ENCODE data around the gene JPH2. TPM values are rescaled to one million over a fixed set of nuclear protein-coding genes. Genes with fewer than 3 reads are reported as not detected.

Gene JPH2
- total RNA-seq, 1 experiment from 2014 or later: 15.8 TPM

DNA sequence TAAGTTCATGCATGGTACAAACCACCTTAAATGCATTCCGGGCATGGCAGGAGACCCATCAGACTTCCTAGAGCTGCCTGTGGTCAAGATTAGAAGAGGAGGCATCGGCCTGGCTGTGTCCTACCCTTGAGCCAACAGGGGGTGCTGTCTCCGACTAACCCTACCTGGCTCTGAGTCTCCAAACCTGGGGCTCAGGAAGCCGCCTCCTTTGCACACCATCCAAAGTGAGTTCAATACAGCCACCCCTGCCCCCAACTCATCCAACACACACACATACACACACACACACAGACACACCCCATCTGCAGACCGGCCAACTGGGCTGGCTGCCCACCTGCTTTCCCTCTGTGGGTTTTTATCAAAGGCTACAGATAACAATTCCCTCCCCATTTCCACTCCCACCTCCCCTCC lies 77.0 kb downstream of the JPH2 start:
- no peaks in the 10 kb centered on the region for H3K79me2 ChIP-seq (ENCODE audit: low read length)
- H3K36me3 ChIP-seq (ENCODE audit: low read depth, low read length): no peaks in the 10 kb centered on the region
- BruUV-seq (replicated peaks): no TSS peak
- intact Hi-C loops (cut with micrococcal nuclease): loop anchor here (10.0 kb wide), 1 partner anchor 205 kb away; the partner anchor contains the start of gene FITM2
- peaks cover 8% of the 10 kb centered on the region; the same call in 1 of the 2 replicates for H3K4me1 ChIP-seq (ENCODE audit: insufficient read depth, low read length)
- H3K4me2 ChIP-seq (ENCODE audit: low read length): no peak overlapping the region
- no peaks in the 10 kb centered on the region for H4K20me1 ChIP-seq (ENCODE audit: low read length)
- no peak overlapping the region for H3K4me3 ChIP-seq (ENCODE audit: low read length)
- TF ChIP-seq, protein P1, sequence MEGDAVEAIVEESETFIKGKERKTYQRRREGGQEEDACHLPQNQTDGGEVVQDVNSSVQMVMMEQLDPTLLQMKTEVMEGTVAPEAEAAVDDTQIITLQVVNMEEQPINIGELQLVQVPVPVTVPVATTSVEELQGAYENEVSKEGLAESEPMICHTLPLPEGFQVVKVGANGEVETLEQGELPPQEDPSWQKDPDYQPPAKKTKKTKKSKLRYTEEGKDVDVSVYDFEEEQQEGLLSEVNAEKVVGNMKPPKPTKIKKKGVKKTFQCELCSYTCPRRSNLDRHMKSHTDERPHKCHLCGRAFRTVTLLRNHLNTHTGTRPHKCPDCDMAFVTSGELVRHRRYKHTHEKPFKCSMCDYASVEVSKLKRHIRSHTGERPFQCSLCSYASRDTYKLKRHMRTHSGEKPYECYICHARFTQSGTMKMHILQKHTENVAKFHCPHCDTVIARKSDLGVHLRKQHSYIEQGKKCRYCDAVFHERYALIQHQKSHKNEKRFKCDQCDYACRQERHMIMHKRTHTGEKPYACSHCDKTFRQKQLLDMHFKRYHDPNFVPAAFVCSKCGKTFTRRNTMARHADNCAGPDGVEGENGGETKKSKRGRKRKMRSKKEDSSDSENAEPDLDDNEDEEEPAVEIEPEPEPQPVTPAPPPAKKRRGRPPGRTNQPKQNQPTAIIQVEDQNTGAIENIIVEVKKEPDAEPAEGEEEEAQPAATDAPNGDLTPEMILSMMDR (conservative IDR thresholded peaks at IDR 0.05; ENCODE audit: low read depth, low read length): peak; percentile 48
- TF ChIP-seq EZH2 (IDR thresholded peaks at IDR 0.05; ENCODE audit: low read length, unreplicated experiment): no peak
- no peak for TF ChIP-seq EZH2phosphoT487 (IDR thresholded peaks at IDR 0.05; ENCODE audit: borderline replicate concordance, low read length)
- H3K9me3 ChIP-seq (ENCODE audit: low read length): peaks cover 7% of the 10 kb centered on the region
- no peak overlapping the region for H2AFZ ChIP-seq (ENCODE audit: low read length)
- no peak for ATAC-seq
- POLR2A ChIA-PET (ENCODE audit: unreplicated experiment): no interaction called here
- H3F3A ChIP-seq (ENCODE audit: low read length, unreplicated experiment): no peaks in the 10 kb centered on the region
- no peak overlapping the region for H3K27ac ChIP-seq (ENCODE audit: low read length)
- H3K27me3 ChIP-seq (ENCODE audit: low read length): no peaks in the 10 kb centered on the region
- no peak for DNase-seq
- CTCF ChIA-PET: no interaction called here
- no peaks in the 10 kb centered on the region for H3K9me2 ChIP-seq (replicated peaks; ENCODE audit: low read length)
- no peak overlapping the region for H3K9ac ChIP-seq (ENCODE audit: low read length)

DNA sequence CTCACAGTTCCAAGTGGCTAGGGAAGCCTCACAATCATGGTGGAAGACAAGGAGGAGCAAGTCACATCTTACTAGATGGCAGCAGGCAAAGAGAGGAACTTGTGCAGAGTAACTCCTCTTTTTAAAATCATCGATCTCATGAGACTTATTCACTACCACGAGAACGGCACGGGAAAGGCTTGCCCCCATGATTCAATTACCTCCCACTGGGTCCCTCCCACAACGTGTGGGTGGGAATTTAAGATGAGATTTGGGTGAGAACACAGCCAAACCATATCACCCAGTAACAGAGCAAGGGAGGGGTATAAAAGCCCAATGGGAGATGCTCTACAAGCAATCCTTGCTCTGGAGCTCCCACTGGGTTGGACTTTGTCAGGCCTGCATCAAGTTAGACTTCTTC lies 80.4 kb downstream of the JPH2 start:
- Histone ChIP-seq H3K9ac (ENCODE audit: low read length) (no peak overlapping the region), H3K36me3 (ENCODE audit: low read depth, low read length) (no peaks in the 10 kb centered on the region), H3K27me3 (ENCODE audit: low read length) (0 out of 2 replicates have a peak, but pooled peaks cover 9% of the 10 kb centered on the region), H3K4me1 (ENCODE audit: insufficient read depth, low read length) (peaks cover 9% of the 10 kb centered on the region; the same call in 1 of the 2 replicates), H3K4me3 (ENCODE audit: low read length) (no peak overlapping the region), H3K4me2 (ENCODE audit: low read length) (no peak overlapping the region), H3K79me2 (ENCODE audit: low read length) (no peaks in the 10 kb centered on the region), H3K27ac (ENCODE audit: low read length) (no peak overlapping the region), H2AFZ (ENCODE audit: low read length) (no peak overlapping the region), H3K9me2 (replicated peaks; ENCODE audit: low read length) (no peaks in the 10 kb centered on the region), H3K9me3 (ENCODE audit: low read length) (peaks cover 7% of the 10 kb centered on the region), H3F3A (ENCODE audit: low read length, unreplicated experiment) (no peaks in the 10 kb centered on the region), H4K20me1 (ENCODE audit: low read length) (no peaks in the 10 kb centered on the region)
- no TSS peak for BruUV-seq (replicated peaks)
- DNase-seq (no peak), ATAC-seq (no peak)
- intact Hi-C loops (cut with micrococcal nuclease): no loop called here
- ChIA-PET CTCF (no interaction called here), POLR2A (ENCODE audit: unreplicated experiment) (no interaction called here)
- TF ChIP-seq, protein P1 (conservative IDR thresholded peaks at IDR 0.05; ENCODE audit: low read depth, low read length): no peak
- TF ChIP-seq EZH2phosphoT487 (IDR thresholded peaks at IDR 0.05; ENCODE audit: borderline replicate concordance, low read length) (no peak), EZH2 (IDR thresholded peaks at IDR 0.05; ENCODE audit: low read length, unreplicated experiment) (no peak)

DNA sequence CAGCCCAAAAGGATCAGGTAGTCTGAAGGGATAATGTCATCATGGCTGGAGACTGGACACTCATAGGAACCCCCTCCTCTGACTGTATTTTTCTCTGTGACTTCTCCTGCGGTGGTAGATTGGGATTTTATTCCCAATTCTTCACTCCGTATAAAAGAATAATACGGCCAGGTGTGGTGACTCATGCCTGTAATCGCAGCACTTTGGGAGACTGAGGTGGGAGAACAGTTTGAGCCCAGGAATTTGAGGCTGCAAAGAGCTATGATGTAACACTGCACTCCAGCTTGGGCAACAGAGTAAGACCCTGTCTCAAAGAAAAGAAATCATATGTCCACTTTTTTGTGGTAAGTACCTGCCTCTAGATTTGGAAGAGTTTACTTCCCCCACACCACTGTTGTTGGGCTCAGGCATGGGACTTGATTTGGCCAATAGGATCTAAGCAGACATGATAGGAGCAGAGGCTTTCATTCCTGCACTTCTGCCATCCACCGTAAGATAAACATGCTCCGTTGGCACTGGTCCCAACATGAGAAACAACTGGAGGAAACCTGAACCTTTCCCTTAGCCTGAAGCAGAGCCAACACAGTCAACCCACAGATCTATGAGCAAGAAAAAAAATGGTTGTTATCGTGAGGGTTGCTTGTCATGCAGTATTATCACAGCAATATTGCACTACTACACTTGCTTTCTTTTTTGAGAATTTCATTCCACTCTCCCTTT lies 82.0 kb downstream of the JPH2 start:
- Histone ChIP-seq H3K27me3 (ENCODE audit: low read length) (0 out of 2 replicates have a peak, but pooled peaks cover 9% of the 10 kb centered on the region), H3K9ac (ENCODE audit: low read length) (no peak overlapping the region), H3K27ac (ENCODE audit: low read length) (no peak overlapping the region), H3K4me3 (ENCODE audit: low read length) (no peak overlapping the region), H3K36me3 (ENCODE audit: low read depth, low read length) (no peaks in the 10 kb centered on the region), H3K9me2 (replicated peaks; ENCODE audit: low read length) (no peaks in the 10 kb centered on the region), H3K9me3 (ENCODE audit: low read length) (peaks cover 7% of the 10 kb centered on the region), H3K4me2 (ENCODE audit: low read length) (0 out of 2 replicates have a peak overlapping the region, but pooled peaks have one; percentile 13), H4K20me1 (ENCODE audit: low read length) (no peaks in the 10 kb centered on the region), H3K79me2 (ENCODE audit: low read length) (no peaks in the 10 kb centered on the region), H3K4me1 (ENCODE audit: insufficient read depth, low read length) (peaks cover 9% of the 10 kb centered on the region; the same call in 1 of the 2 replicates), H2AFZ (ENCODE audit: low read length) (no peak overlapping the region), H3F3A (ENCODE audit: low read length, unreplicated experiment) (no peaks in the 10 kb centered on the region)
- DNase-seq (peak; percentile 84), ATAC-seq (peak; percentile 58)
- BruUV-seq (replicated peaks): no TSS peak
- no peak for TF ChIP-seq EZH2 (IDR thresholded peaks at IDR 0.05; ENCODE audit: low read length, unreplicated experiment)
- TF ChIP-seq, protein P1 (conservative IDR thresholded peaks at IDR 0.05; ENCODE audit: low read depth, low read length): no peak
- TF ChIP-seq EZH2phosphoT487 (IDR thresholded peaks at IDR 0.05; ENCODE audit: borderline replicate concordance, low read length): no peak
- CTCF ChIA-PET: no interaction called here
- intact Hi-C loops (cut with micrococcal nuclease): no loop called here
- POLR2A ChIA-PET (ENCODE audit: unreplicated experiment): no interaction called here

Measured in PC-3 (cell line).